ENCODE results near the gene GNG7. TPM values are rescaled to one million over a fixed set of nuclear protein-coding genes. Genes with fewer than 3 reads are reported as not detected.
"Not testable (repeated sequence)": the region's sequence is repeated elsewhere in the genome, so short reads cannot be mapped to it uniquely, and the experiment has no call there.

GNG7 gene
- total RNA-seq, 1 donor from 2014 or later, result 0.06 TPM

GRCh38 chr19:2569596-2570465 is 132.7 kb downstream of the GNG7 start:
- no peak overlapping the region for H3K4me3 ChIP-seq (ENCODE audit: low read depth, low read length)
- no peak for TF ChIP-seq CTCF (conservative IDR thresholded peaks at IDR 0.05; ENCODE audit: low read depth, low read length)
- DNase-seq (ENCODE audit: low read depth), result no peak

- TF ChIP-seq CTCF (conservative IDR thresholded peaks at IDR 0.05; ENCODE audit: low read depth, low read length), result no peak
- no peak for DNase-seq (ENCODE audit: low read depth)
- no peak overlapping the region for H3K4me3 ChIP-seq (ENCODE audit: low read depth, low read length)
Measured at GRCh38 chr19:2567996-2568395, 134.5 kb downstream of the GNG7 start.

- DNase-seq (ENCODE audit: low read depth), result no peak
- no peak for TF ChIP-seq CTCF (conservative IDR thresholded peaks at IDR 0.05; ENCODE audit: low read depth, low read length)
- H3K4me3 ChIP-seq (ENCODE audit: low read depth, low read length), result no peak overlapping the region
Measured at GRCh38 chr19:2567580-2567979, 134.9 kb downstream of the GNG7 start.

GRCh38 chr19:2563546-2563945 is 138.9 kb downstream of the GNG7 start:
- H3K4me3 ChIP-seq (ENCODE audit: low read depth, low read length); DNase-seq (ENCODE audit: low read depth): not testable (repeated sequence)

- TF ChIP-seq CTCF (conservative IDR thresholded peaks at IDR 0.05; ENCODE audit: low read depth, low read length), result no peak
- DNase-seq (ENCODE audit: low read depth), result no peak
- H3K4me3 ChIP-seq (ENCODE audit: low read depth, low read length), result no peak overlapping the region
Measured at GRCh38 chr19:2561895-2562294, 140.6 kb downstream of the GNG7 start.

GRCh38 chr19:2561221-2561620 is 141.3 kb downstream of the GNG7 start:
- no peak overlapping the region for H3K4me3 ChIP-seq (ENCODE audit: low read depth, low read length)
- TF ChIP-seq CTCF (conservative IDR thresholded peaks at IDR 0.05; ENCODE audit: low read depth, low read length), result no peak
- no peak for DNase-seq (ENCODE audit: low read depth)

GRCh38 chr19:2560369-2560768 is 142.1 kb downstream of the GNG7 start:
- H3K4me3 ChIP-seq (ENCODE audit: low read depth, low read length), result no peak overlapping the region
- no peak for DNase-seq (ENCODE audit: low read depth)
- no peak for TF ChIP-seq CTCF (conservative IDR thresholded peaks at IDR 0.05; ENCODE audit: low read depth, low read length)

Data from epithelial cell of proximal tubule (primary cell).